Glutamatergic neuron (in vitro differentiated cells): Measurements from ENCODE around the gene COL6A5. TPM values are rescaled to one million over a fixed set of nuclear protein-coding genes. Genes with fewer than 3 reads are reported as not detected.

Experiments used
- DNase-seq: peaks from one replicate; pipeline ENCODE4 v3.0.0; 2022
- H3K27ac Mint-ChIP-seq: one replicate; pipeline ENCODE4 v1.8.0; 2020; ENCODE audit warnings: mild to moderate bottlenecking, mixed read lengths, inconsistent platforms; ENCODE audit not compliant: unreplicated experiment
- H3K27me3 Mint-ChIP-seq: one replicate; pipeline ENCODE4 v1.8.0; 2020; ENCODE audit warnings: mild to moderate bottlenecking, moderate library complexity, mixed read lengths, inconsistent platforms; ENCODE audit not compliant: unreplicated experiment
- H3K36me3 Mint-ChIP-seq: one replicate; pipeline ENCODE4 v1.8.0; 2020; ENCODE audit warnings: mild to moderate bottlenecking, mixed read lengths, inconsistent platforms; ENCODE audit not compliant: unreplicated experiment
- H3K4me1 Mint-ChIP-seq: one replicate; pipeline ENCODE4 v1.8.0; 2020; ENCODE audit warnings: mild to moderate bottlenecking, low read depth, mixed read lengths, inconsistent platforms; ENCODE audit not compliant: unreplicated experiment
- H3K4me3 Mint-ChIP-seq: one replicate; pipeline ENCODE4 v1.8.0; 2020; ENCODE audit warnings: mild to moderate bottlenecking, mixed read lengths, inconsistent platforms; ENCODE audit not compliant: unreplicated experiment
- H3K9me3 Mint-ChIP-seq: one replicate; pipeline ENCODE4 v1.8.0; 2020; ENCODE audit warnings: mild to moderate bottlenecking, moderate library complexity, mixed read lengths, inconsistent platforms; ENCODE audit not compliant: unreplicated experiment
- total RNA-seq: library from RNA; stranded (reverse); fragmentation: NEBNext Ultra II Directional; extraction: Animal tissue kit (Norgen Biotek cat#: 25700); gene quantifications from one replicate; pipeline ENCODE4 v1.2.1, GENCODE V29; 2021; ENCODE audit not compliant: unreplicated experiment
- TF ChIP-seq, protein P1 (sequence below): fragments of 200-600 bp; sonication (generic); IDR thresholded peaks from one replicate; pipeline ENCODE4 v1.5.0; 2021; ENCODE audit not compliant: partially characterized antibody, unreplicated experiment

COL6A5 gene
- total RNA-seq, 1 donor from 2014 or later = not detected

DNA sequence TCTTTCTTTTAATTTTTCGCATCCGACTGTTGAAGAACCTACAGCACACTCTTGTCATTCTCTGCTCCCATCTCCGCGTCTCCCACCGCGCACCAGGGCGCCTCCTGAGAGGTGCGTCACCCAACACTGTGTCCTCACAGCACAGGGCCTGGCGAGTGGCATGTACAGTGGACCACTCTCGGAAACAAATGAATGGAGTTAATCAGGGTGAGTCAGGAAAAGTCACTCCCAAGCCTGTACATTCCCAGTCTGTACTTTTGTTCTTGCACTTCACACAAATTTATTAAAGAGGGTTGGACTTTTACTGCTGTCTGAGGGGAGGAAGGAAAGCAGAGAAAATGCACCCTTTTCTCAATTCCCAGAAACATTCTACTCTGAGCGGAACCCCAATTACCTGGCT is 172.1 kb downstream of the COL6A5 start:
- Mint-ChIP-seq H3K27me3 (peaks cover 13% of the 10 kb centered on the region), H3K4me1 (peaks cover 7% of the 10 kb centered on the region), H3K4me3 (peak overlapping the region; percentile 89), H3K9me3 (peaks cover 7% of the 10 kb centered on the region), H3K36me3 (peaks cover 10% of the 10 kb centered on the region), H3K27ac (no peak overlapping the region)
- TF ChIP-seq, protein P1, sequence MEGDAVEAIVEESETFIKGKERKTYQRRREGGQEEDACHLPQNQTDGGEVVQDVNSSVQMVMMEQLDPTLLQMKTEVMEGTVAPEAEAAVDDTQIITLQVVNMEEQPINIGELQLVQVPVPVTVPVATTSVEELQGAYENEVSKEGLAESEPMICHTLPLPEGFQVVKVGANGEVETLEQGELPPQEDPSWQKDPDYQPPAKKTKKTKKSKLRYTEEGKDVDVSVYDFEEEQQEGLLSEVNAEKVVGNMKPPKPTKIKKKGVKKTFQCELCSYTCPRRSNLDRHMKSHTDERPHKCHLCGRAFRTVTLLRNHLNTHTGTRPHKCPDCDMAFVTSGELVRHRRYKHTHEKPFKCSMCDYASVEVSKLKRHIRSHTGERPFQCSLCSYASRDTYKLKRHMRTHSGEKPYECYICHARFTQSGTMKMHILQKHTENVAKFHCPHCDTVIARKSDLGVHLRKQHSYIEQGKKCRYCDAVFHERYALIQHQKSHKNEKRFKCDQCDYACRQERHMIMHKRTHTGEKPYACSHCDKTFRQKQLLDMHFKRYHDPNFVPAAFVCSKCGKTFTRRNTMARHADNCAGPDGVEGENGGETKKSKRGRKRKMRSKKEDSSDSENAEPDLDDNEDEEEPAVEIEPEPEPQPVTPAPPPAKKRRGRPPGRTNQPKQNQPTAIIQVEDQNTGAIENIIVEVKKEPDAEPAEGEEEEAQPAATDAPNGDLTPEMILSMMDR = no peak
- no peak for DNase-seq

GRCh38 chr3:130519754-130520153 is 174.3 kb downstream of the COL6A5 start:
- Mint-ChIP-seq H3K27me3 (peaks cover 13% of the 10 kb centered on the region), H3K36me3 (peaks cover 10% of the 10 kb centered on the region), H3K4me1 (peaks cover 11% of the 10 kb centered on the region), H3K9me3 (peaks cover 7% of the 10 kb centered on the region), H3K4me3 (no peak overlapping the region), H3K27ac (no peak overlapping the region)
- TF ChIP-seq, protein P1 = no peak
- DNase-seq = no peak

- no peak overlapping the region for H3K27ac Mint-ChIP-seq
- H3K36me3 Mint-ChIP-seq = peaks cover 3% of the 10 kb centered on the region
- no peak for DNase-seq
- peaks cover 6% of the 10 kb centered on the region for H3K4me1 Mint-ChIP-seq
- H3K9me3 Mint-ChIP-seq = peaks cover 4% of the 10 kb centered on the region
- H3K4me3 Mint-ChIP-seq = no peak overlapping the region
- TF ChIP-seq, protein P1 = no peak
- peaks cover 7% of the 10 kb centered on the region for H3K27me3 Mint-ChIP-seq
Measured at GRCh38 chr3:130522399-130522798, 176.9 kb downstream of the COL6A5 start.

GRCh38 chr3:130527426-130527825 is 182.0 kb downstream of the COL6A5 start:
- Mint-ChIP-seq H3K4me3 (no peak overlapping the region), H3K27me3 (peaks cover 2% of the 10 kb centered on the region), H3K27ac (no peak overlapping the region), H3K36me3 (no peaks in the 10 kb centered on the region), H3K9me3 (peaks cover 6% of the 10 kb centered on the region), H3K4me1 (peaks cover 12% of the 10 kb centered on the region)
- DNase-seq = no peak
- TF ChIP-seq, protein P1 = no peak

DNA sequence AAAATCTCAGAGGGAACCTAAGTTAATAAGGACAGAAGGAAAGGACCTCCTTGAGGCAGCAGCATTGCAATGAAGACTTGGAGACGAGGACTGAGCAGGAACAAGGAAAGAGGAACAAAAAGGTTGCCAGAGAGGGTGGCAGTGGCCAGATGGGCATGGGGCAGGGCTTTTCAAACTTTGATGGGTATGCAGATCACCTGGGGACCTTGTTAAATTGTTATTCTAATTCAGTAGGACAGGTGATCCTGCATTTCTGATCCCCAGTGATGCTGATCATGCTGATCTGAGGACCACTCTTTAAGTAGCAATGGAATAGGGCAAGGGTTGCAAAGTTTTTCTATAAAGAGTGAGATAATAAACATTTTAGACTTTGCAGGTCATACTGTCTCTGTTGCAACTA is 182.6 kb downstream of the COL6A5 start:
- H3K4me3 Mint-ChIP-seq = no peak overlapping the region
- H3K27me3 Mint-ChIP-seq = peaks cover 2% of the 10 kb centered on the region
- H3K27ac Mint-ChIP-seq = no peak overlapping the region
- H3K4me1 Mint-ChIP-seq = peaks cover 12% of the 10 kb centered on the region
- peaks cover 6% of the 10 kb centered on the region for H3K9me3 Mint-ChIP-seq
- no peaks in the 10 kb centered on the region for H3K36me3 Mint-ChIP-seq
- TF ChIP-seq, protein P1 = no peak
- DNase-seq = no peak
